ENCODE measurements around the gene TSPAN18.

DNA sequence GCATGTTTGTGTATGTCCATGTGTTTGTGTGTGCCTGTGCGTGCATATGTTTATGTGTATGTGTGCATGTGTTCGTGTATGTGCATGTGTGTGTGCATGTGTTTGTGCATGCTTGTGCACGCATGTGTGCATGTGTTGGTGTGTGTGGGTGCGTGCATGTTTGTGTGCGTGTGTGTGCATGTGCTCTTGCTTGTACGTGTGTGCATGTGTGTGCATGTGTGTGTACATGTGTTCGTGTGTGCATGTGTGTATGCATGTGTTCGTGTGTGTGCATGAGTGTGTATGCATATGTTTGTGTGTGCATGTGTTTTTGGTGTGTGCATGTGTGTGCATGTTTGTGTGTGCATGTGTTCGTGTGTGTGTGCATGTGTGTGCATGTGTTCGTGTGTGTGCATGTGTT, 63.4 kb downstream of the TSPAN18 start:
- TF ChIP-seq, protein P1, sequence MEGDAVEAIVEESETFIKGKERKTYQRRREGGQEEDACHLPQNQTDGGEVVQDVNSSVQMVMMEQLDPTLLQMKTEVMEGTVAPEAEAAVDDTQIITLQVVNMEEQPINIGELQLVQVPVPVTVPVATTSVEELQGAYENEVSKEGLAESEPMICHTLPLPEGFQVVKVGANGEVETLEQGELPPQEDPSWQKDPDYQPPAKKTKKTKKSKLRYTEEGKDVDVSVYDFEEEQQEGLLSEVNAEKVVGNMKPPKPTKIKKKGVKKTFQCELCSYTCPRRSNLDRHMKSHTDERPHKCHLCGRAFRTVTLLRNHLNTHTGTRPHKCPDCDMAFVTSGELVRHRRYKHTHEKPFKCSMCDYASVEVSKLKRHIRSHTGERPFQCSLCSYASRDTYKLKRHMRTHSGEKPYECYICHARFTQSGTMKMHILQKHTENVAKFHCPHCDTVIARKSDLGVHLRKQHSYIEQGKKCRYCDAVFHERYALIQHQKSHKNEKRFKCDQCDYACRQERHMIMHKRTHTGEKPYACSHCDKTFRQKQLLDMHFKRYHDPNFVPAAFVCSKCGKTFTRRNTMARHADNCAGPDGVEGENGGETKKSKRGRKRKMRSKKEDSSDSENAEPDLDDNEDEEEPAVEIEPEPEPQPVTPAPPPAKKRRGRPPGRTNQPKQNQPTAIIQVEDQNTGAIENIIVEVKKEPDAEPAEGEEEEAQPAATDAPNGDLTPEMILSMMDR (IDR thresholded peaks at IDR 0.05) = no peak
- TF ChIP-seq POLR2A (IDR thresholded peaks at IDR 0.05) = no peak
- no peak for TF ChIP-seq POLR2AphosphoS5 (IDR thresholded peaks at IDR 0.05)

Data from stomach (tissue), 4 donors.